SK-N-SH (cell line): ENCODE data around the gene TFDP2. TPM values are rescaled to one million over a fixed set of nuclear protein-coding genes. Genes with fewer than 3 reads are reported as not detected.

Experiments used
- CTCF ChIA-PET: fragments of 300-600, 350-600 bp; formaldehyde crosslinking; extraction: SDS; loops from one replicate; lab custom pipeline; 2021; lab: Yijun Ruan, JAX
- POLR2A ChIA-PET: fragments of 350-600 bp; sonication (Branson Sonifier 250); formaldehyde crosslinking; extraction: SDS; loops from one replicate; lab custom pipeline; 2020; ENCODE audit warnings: antibody characterized with exemption, inconsistent platforms; lab: Yijun Ruan, JAX
- DNase-seq: peaks from one replicate; pipeline ENCODE4 v3.0.0; 2012
- H2AFZ ChIP-seq: fragments of 200-600 bp; sonication (generic); 2 replicates; pipeline ENCODE4 v1.8.1; 2016; ENCODE audit warnings: antibody characterized with exemption, mild to moderate bottlenecking, low read depth
- H3F3A ChIP-seq: fragments of 200-600 bp; sonication (generic); replicated peaks from 2 replicates; pipeline ENCODE3; 2016; ENCODE audit warnings: antibody characterized with exemption, mild to moderate bottlenecking; ENCODE audit not compliant: insufficient read depth
- H3K27ac ChIP-seq, 2 experiments: fragments of 200-500 bp in 1 of 2; fragments of 200-600 bp in 1 of 2; sonication (Bioruptor generic) in 1 of 2; sonication (generic), shearing (Covaris generic) in 1 of 2; 2 replicates each; pipeline versions ENCODE4 v1.5.1 to v1.6.1; 2014 to 2016; ENCODE audit warnings: low read depth in 2 of 2, inconsistent platforms in 1 of 2, low read length in 1 of 2, mild to moderate bottlenecking in 1 of 2, mixed read lengths in 1 of 2
- H3K27me3 ChIP-seq: fragments of 200-600 bp; sonication (generic), shearing (Covaris generic); 2 replicates; pipeline ENCODE4 v1.6.1; 2016; ENCODE audit warnings: mixed run types; ENCODE audit not compliant: insufficient read depth
- H3K36me3 ChIP-seq, 2 experiments: fragments of 200-500 bp in 1 of 2; fragments of 200-600 bp in 1 of 2; sonication (Bioruptor generic) in 1 of 2; sonication (generic) in 1 of 2; replicated peaks in 1 of 2; 2 replicates each; pipeline versions ENCODE3 to v1.5.1; 2014 to 2016; ENCODE audit warnings: low read length in 1 of 2, mild to moderate bottlenecking in 1 of 2; ENCODE audit not compliant: insufficient read depth in 2 of 2, control insufficient read depth in 1 of 2
- H3K4me1 ChIP-seq, 2 experiments: fragments of 200-500 bp in 1 of 2; fragments of 200-600 bp in 1 of 2; sonication (Bioruptor generic) in 1 of 2; sonication (generic), shearing (Covaris generic) in 1 of 2; 2 replicates each; pipeline versions ENCODE4 v1.5.1 to v1.6.1; 2014 to 2016; ENCODE audit warnings: low read depth in 1 of 2, low read length in 1 of 2, mixed run types in 1 of 2; ENCODE audit not compliant: insufficient read depth in 2 of 2, control insufficient read depth in 1 of 2
- H3K4me2 ChIP-seq: fragments of 200-600 bp; sonication (generic), shearing (Covaris generic); 2 replicates; pipeline ENCODE4 v1.6.1; 2017; ENCODE audit warnings: mixed run types
- H3K4me3 ChIP-seq, 2 experiments: fragments of 200-500 bp in 1 of 2; fragments of 200-600 bp in 1 of 2; sonication (Bioruptor generic) in 1 of 2; sonication (generic), shearing (Covaris generic) in 1 of 2; 2 replicates each; pipeline versions ENCODE4 v1.5.1 to v1.8.1; 2014 to 2016; ENCODE audit warnings: low read depth in 2 of 2, inconsistent platforms in 1 of 2, low read length in 1 of 2, mild to moderate bottlenecking in 1 of 2, mixed read lengths in 1 of 2, moderate library complexity in 1 of 2
- H3K79me2 ChIP-seq: fragments of 200-600 bp; sonication (generic); 2 replicates; pipeline ENCODE4 v1.8.1; 2017; ENCODE audit warnings: mild to moderate bottlenecking; ENCODE audit not compliant: insufficient read depth
- H3K9ac ChIP-seq: fragments of 200-600 bp; sonication (generic); 2 replicates; pipeline ENCODE4 v1.6.1; 2017; ENCODE audit warnings: mixed run types
- H3K9me2 ChIP-seq: fragments of 200-600 bp; sonication (generic); 2 replicates; pipeline ENCODE4 v1.6.1; 2017; ENCODE audit warnings: mixed run types
- H3K9me3 ChIP-seq: fragments of 200-600 bp; sonication (generic); 2 replicates; pipeline ENCODE4 v1.6.1; 2017; ENCODE audit warnings: mixed run types, mild to moderate bottlenecking, moderate library complexity
- H4K20me1 ChIP-seq: fragments of 200-600 bp; sonication (generic); 2 replicates; pipeline ENCODE4 v1.6.1; 2017; ENCODE audit warnings: mild to moderate bottlenecking, mixed run types; ENCODE audit not compliant: insufficient read depth
- ELF1 ChIP-seq: IDR thresholded peaks from 2 replicates; pipeline ENCODE4 v1.4.0; 2012
- FOXJ3 ChIP-seq: sonication (generic); formaldehyde crosslinking; IDR thresholded peaks from 2 replicates; pipeline ENCODE4 v1.5.1; 2020; ENCODE audit warnings: mild to moderate bottlenecking, missing genetic modification reagents
- FOXM1 ChIP-seq: IDR thresholded peaks from 2 replicates; pipeline ENCODE4 v1.4.0; 2012; ENCODE audit warnings: low read depth, mild to moderate bottlenecking
- GATA2 ChIP-seq: sonication (generic); formaldehyde crosslinking; IDR thresholded peaks from 2 replicates; pipeline ENCODE4 v1.5.0; 2020; ENCODE audit warnings: mild to moderate bottlenecking, missing genetic modification reagents
- RFX5 ChIP-seq: IDR thresholded peaks from 2 replicates; pipeline ENCODE4 v1.6.1; 2012; ENCODE audit warnings: mild to moderate bottlenecking, improper control_type of control experiment, low read length
- WGBS: methylation state at CpG from one replicate; pipeline ENCODE4 v1.1.6; 2017; ENCODE audit warnings: low lambda C conversion rate; 5-methylcytosine and 5-hydroxymethylcytosine counted together
- polyA plus RNA-seq, 3 experiments: library from polyadenylated mRNA; depleted of rRNA; stranded (reverse); fragments of >200 nt; gene quantifications; 2 replicates each; pipeline ENCODE4 v1.2.3, GENCODE V29; 2012
- TF ChIP-seq, protein P1 (sequence below): fragments of 150-350 bp; IDR thresholded peaks from 2 replicates; pipeline ENCODE4 v1.6.1; 2016; ENCODE audit warnings: mild to moderate bottlenecking, low read depth, low read length
- TF ChIP-seq, protein P2 (sequence below): IDR thresholded peaks from 2 replicates; pipeline ENCODE4 v1.6.1; 2012; ENCODE audit warnings: mild to moderate bottlenecking, low read depth, low read length, moderate library complexity
- TF ChIP-seq, protein P3 (sequence below): IDR thresholded peaks from 2 replicates; pipeline ENCODE4; 2012

TFDP2 gene
- polyA plus RNA-seq, 1 of the 3 experiments (the other 2 are of a cell fraction): 8.6 TPM

DNA sequence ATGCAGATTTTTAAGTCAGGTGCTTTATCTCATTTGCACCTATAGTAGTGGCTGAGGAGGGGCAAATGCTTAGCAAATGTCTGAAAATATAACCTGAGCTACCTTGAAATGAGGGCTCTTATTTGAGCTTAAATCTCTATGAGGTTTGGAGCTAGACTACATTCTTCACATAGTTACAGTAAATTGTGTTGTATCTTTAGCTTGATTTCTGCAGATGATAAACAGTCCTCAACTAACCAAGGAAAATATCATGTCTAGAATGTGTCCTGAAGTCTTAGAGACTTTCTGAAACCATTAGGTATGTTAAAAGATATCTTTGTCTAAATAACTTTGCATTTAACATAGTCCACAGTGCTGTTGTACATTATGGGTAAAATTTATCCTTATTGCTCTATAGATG, 145.3 kb downstream of the TFDP2 start:
- H3K27me3 ChIP-seq: no peaks in the 10 kb centered on the region
- H3K79me2 ChIP-seq: 0 out of 2 replicates have a peak, but pooled peaks cover 3% of the 10 kb centered on the region
- 0 out of 4 replicates have a peak, but pooled peaks cover 0 to 4% of the 10 kb centered on the region in 2 experiments for H3K4me1 ChIP-seq
- no peaks in the 10 kb centered on the region for H3F3A ChIP-seq
- no peak overlapping the region for H3K4me2 ChIP-seq
- POLR2A ChIA-PET: no interaction called here
- H3K4me3 ChIP-seq: no peak overlapping the region
- no peaks in the 10 kb centered on the region for H3K9me2 ChIP-seq
- TF ChIP-seq RFX5: no peak
- no peak for TF ChIP-seq FOXJ3 (CRISPR knock-in tag)
- TF ChIP-seq FOXM1: no peak
- CTCF ChIA-PET: interaction anchor here (1.5 kb wide), 1 partner anchor 9 kb away, joined by 4 read pairs; no protein-coding TSS in a partner anchor
- DNase-seq: no peak
- H4K20me1 ChIP-seq: no peaks in the 10 kb centered on the region
- peaks cover 0 to 6% of the 10 kb centered on the region in 2 experiments for H3K36me3 ChIP-seq
- H2AFZ ChIP-seq: no peak overlapping the region
- H3K9me3 ChIP-seq: no peaks in the 10 kb centered on the region
- H3K27ac ChIP-seq: peak overlapping the region in 1 of 2 experiments; percentile 60; a peak in 1 of 4 replicates
- H3K9ac ChIP-seq: no peak overlapping the region

DNA sequence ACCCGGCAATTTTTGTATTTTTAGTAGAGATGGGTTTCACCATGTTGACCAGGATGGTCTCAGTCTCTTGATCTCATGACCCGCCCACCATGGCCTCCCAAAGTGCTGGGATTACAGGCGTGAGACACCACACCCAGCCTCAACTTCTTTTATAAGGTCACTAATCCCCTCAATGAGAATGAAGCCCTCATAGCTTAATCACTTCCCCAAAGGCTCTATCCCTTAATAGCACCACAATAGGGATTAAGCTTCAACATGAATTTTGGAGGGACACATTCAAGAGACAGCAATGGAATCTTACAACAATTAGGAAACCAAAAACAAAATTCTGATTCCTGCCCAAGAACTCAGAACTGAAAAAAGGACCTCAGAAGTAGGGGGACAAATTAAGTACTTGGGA, 146.1 kb downstream of the TFDP2 start:
- no peak overlapping the region for H3K4me3 ChIP-seq
- no peak for DNase-seq
- H4K20me1 ChIP-seq: no peaks in the 10 kb centered on the region
- ChIA-PET POLR2A (no interaction called here), CTCF (no interaction called here)
- 0 out of 2 replicates have a peak, but pooled peaks cover 3% of the 10 kb centered on the region for H3K79me2 ChIP-seq
- no peak overlapping the region for H3K4me2 ChIP-seq
- no peak overlapping the region for H3K9ac ChIP-seq
- WGBS: 100% methylated on average over 3 of the region's 3 CpGs
- no peak overlapping the region for H2AFZ ChIP-seq
- H3K9me3 ChIP-seq: no peaks in the 10 kb centered on the region
- H3K9me2 ChIP-seq: no peaks in the 10 kb centered on the region
- no peak for TF ChIP-seq GATA2 (CRISPR knock-in tag)
- H3K4me1 ChIP-seq: 0 out of 4 replicates have a peak, but pooled peaks cover 0 to 4% of the 10 kb centered on the region in 2 experiments
- no peaks in the 10 kb centered on the region for H3K27me3 ChIP-seq
- no peaks in the 10 kb centered on the region for H3F3A ChIP-seq
- H3K27ac ChIP-seq: peak overlapping the region in 1 of 2 experiments; percentile 31; a peak in 1 of 4 replicates
- peaks cover 0 to 6% of the 10 kb centered on the region in 2 experiments for H3K36me3 ChIP-seq

DNA sequence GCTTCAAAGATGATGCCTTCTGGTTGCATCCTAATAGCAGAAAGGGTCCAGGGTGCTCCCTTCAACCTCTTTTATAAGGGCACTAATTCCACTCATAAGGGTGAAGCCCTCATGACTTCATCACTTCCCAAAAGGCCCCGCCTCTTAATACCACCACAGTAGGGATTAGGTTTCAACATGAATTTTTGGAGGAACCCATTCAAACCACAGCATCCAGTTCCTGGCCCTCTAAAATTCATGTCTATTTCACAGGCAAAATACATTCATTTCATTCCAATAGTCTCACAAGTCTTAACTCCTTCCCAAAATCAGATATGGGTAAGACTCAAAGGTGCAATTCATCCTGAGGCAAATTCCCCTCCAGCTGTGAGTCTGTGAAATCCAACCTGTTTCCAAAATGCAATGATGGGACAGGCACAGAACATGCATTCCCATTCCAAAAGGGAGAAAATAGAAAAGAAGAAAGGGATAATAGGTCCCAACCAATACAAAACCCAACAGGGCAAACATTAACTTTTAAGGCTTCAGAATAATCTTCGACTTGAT, 148.9 kb downstream of the TFDP2 start:
- Histone ChIP-seq H3K79me2 (no peaks in the 10 kb centered on the region), H3K9ac (no peak overlapping the region), H3K4me2 (no peak overlapping the region), H3K4me1 (0 out of 4 replicates have a peak, but pooled peaks cover 0 to 4% of the 10 kb centered on the region in 2 experiments), H3K27ac (no peak overlapping the region), H4K20me1 (no peaks in the 10 kb centered on the region), H3K9me2 (no peaks in the 10 kb centered on the region), H3K4me3 (no peak overlapping the region), H3K27me3 (no peaks in the 10 kb centered on the region), H3K36me3 (peaks cover 0 to 5% of the 10 kb centered on the region in 2 experiments), H2AFZ (no peak overlapping the region), H3K9me3 (no peaks in the 10 kb centered on the region), H3F3A (peaks cover 2% of the 10 kb centered on the region)
- 89% methylated on average over 2 of the region's 2 CpGs for WGBS
- TF ChIP-seq RFX5 (no peak), ELF1 (no peak)
- TF ChIP-seq, protein P1, sequence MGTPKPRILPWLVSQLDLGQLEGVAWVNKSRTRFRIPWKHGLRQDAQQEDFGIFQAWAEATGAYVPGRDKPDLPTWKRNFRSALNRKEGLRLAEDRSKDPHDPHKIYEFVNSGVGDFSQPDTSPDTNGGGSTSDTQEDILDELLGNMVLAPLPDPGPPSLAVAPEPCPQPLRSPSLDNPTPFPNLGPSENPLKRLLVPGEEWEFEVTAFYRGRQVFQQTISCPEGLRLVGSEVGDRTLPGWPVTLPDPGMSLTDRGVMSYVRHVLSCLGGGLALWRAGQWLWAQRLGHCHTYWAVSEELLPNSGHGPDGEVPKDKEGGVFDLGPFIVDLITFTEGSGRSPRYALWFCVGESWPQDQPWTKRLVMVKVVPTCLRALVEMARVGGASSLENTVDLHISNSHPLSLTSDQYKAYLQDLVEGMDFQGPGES: no peak
- TF ChIP-seq, protein P2, sequence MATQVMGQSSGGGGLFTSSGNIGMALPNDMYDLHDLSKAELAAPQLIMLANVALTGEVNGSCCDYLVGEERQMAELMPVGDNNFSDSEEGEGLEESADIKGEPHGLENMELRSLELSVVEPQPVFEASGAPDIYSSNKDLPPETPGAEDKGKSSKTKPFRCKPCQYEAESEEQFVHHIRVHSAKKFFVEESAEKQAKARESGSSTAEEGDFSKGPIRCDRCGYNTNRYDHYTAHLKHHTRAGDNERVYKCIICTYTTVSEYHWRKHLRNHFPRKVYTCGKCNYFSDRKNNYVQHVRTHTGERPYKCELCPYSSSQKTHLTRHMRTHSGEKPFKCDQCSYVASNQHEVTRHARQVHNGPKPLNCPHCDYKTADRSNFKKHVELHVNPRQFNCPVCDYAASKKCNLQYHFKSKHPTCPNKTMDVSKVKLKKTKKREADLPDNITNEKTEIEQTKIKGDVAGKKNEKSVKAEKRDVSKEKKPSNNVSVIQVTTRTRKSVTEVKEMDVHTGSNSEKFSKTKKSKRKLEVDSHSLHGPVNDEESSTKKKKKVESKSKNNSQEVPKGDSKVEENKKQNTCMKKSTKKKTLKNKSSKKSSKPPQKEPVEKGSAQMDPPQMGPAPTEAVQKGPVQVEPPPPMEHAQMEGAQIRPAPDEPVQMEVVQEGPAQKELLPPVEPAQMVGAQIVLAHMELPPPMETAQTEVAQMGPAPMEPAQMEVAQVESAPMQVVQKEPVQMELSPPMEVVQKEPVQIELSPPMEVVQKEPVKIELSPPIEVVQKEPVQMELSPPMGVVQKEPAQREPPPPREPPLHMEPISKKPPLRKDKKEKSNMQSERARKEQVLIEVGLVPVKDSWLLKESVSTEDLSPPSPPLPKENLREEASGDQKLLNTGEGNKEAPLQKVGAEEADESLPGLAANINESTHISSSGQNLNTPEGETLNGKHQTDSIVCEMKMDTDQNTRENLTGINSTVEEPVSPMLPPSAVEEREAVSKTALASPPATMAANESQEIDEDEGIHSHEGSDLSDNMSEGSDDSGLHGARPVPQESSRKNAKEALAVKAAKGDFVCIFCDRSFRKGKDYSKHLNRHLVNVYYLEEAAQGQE: no peak
- TF ChIP-seq, protein P3, sequence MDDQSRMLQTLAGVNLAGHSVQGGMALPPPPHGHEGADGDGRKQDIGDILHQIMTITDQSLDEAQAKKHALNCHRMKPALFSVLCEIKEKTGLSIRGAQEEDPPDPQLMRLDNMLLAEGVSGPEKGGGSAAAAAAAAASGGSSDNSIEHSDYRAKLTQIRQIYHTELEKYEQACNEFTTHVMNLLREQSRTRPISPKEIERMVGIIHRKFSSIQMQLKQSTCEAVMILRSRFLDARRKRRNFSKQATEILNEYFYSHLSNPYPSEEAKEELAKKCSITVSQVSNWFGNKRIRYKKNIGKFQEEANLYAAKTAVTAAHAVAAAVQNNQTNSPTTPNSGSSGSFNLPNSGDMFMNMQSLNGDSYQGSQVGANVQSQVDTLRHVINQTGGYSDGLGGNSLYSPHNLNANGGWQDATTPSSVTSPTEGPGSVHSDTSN: no peak
- no peak for DNase-seq
- POLR2A ChIA-PET: no interaction called here
- CTCF ChIA-PET: no interaction called here
